GM19025 (cell line): ENCODE results near the gene TM6SF1.
"Not testable (repeated sequence)": the region's sequence is repeated elsewhere in the genome, so short reads cannot be mapped to it uniquely, and the experiment has no call there.

Experiments
- ATAC-seq: cut with Tn5 transposase; IDR thresholded peaks from one replicate; pipeline ENCODE4 v1.9.1; 2021; ENCODE audit warnings: mild to moderate bottlenecking, low read depth, moderate library complexity; ENCODE audit not compliant: unreplicated experiment

Gene TM6SF1

GRCh38 chr15:83166830-83167229 is 59.4 kb downstream of the TM6SF1 start:
- ATAC-seq, result no peak

- ATAC-seq, result not testable (repeated sequence)
These were observed 62.1 kb downstream of the TM6SF1 start for GRCh38 chr15:83169576-83169975.

GRCh38 chr15:83170474-83171165 is 63.2 kb downstream of the TM6SF1 start:
- ATAC-seq, result no peak

GRCh38 chr15:83174891-83175290 is 67.4 kb downstream of the TM6SF1 start:
- ATAC-seq, result no peak

GRCh38 chr15:83178390-83178789 is 70.9 kb downstream of the TM6SF1 start:
- ATAC-seq, result no peak

- ATAC-seq, result no peak
These were observed 71.5 kb downstream of the TM6SF1 start for GRCh38 chr15:83178869-83179325.

GRCh38 chr15:83185561-83185960 is 78.1 kb downstream of the TM6SF1 start:
- ATAC-seq, result no peak
